Neural progenitor cell (in vitro differentiated cells): Measurements from ENCODE around the gene ABCC8.

ENCODE experiments used
- CTCF ChIP-seq: fragments of 200-600 bp; sonication (generic); IDR thresholded peaks from 2 replicates; pipeline ENCODE4 v1.5.1; 2017; ENCODE audit warnings: antibody characterized with exemption, mild to moderate bottlenecking
- EZH2 ChIP-seq: fragments of 200-600 bp; sonication (generic); IDR thresholded peaks from 2 replicates; pipeline ENCODE4 v1.6.1; 2017; ENCODE audit warnings: antibody characterized with exemption, mild to moderate bottlenecking, moderate library complexity
- EZH2phosphoT487 ChIP-seq: fragments of 200-600 bp; sonication (generic); IDR thresholded peaks from 2 replicates; pipeline ENCODE4 v1.6.1; 2017; ENCODE audit warnings: antibody characterized with exemption

DNA sequence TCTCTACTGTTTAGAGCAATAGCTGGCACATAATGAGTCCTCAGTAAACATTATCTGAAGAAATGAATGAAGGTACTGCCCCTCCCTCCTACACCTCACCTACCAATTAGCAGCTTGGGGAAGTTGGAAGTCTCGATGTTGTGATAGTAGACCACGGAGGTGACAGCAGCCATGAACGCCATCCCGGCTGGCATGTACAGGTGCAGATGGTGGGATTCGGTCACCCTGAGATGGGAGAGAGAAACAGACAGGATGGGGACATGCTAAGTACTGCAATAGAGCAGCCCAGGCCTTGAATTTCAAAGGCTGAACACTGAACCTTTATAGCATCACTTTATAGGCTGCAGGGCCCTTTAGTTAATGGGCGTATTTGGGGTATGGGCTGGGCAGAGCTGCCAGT, 6.6 kb downstream of the ABCC8 start:
- TF ChIP-seq EZH2, result no peak
- TF ChIP-seq CTCF, result no peak
- TF ChIP-seq EZH2phosphoT487, result no peak
